ENCODE data around the gene BTBD18.

GRCh38 chr11:57713835-57714234 lies 37.8 kb downstream of the BTBD18 start:
- TF ChIP-seq SIN3A (IDR thresholded peaks at IDR 0.05; ENCODE audit: borderline replicate concordance, insufficient read depth, low read length): no peak
- TF ChIP-seq, protein P1, sequence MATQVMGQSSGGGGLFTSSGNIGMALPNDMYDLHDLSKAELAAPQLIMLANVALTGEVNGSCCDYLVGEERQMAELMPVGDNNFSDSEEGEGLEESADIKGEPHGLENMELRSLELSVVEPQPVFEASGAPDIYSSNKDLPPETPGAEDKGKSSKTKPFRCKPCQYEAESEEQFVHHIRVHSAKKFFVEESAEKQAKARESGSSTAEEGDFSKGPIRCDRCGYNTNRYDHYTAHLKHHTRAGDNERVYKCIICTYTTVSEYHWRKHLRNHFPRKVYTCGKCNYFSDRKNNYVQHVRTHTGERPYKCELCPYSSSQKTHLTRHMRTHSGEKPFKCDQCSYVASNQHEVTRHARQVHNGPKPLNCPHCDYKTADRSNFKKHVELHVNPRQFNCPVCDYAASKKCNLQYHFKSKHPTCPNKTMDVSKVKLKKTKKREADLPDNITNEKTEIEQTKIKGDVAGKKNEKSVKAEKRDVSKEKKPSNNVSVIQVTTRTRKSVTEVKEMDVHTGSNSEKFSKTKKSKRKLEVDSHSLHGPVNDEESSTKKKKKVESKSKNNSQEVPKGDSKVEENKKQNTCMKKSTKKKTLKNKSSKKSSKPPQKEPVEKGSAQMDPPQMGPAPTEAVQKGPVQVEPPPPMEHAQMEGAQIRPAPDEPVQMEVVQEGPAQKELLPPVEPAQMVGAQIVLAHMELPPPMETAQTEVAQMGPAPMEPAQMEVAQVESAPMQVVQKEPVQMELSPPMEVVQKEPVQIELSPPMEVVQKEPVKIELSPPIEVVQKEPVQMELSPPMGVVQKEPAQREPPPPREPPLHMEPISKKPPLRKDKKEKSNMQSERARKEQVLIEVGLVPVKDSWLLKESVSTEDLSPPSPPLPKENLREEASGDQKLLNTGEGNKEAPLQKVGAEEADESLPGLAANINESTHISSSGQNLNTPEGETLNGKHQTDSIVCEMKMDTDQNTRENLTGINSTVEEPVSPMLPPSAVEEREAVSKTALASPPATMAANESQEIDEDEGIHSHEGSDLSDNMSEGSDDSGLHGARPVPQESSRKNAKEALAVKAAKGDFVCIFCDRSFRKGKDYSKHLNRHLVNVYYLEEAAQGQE (IDR thresholded peaks at IDR 0.05; ENCODE audit: insufficient read depth in 1 of 2, low read depth in 2 of 2, low read length in 2 of 2): no peak
- TF ChIP-seq TAF1 (IDR thresholded peaks at IDR 0.05; ENCODE audit: borderline replicate concordance, insufficient read depth, low read length): no peak
- TF ChIP-seq POLR2AphosphoS5 (IDR thresholded peaks at IDR 0.05; ENCODE audit: low read depth, low read length): no peak
